T-cell (primary cell): ENCODE measurements around the gene BMP7. TPM values are rescaled to one million over a fixed set of nuclear protein-coding genes. Genes with fewer than 3 reads are reported as not detected.
A peak's percentile ranks its signal among the peaks of the same experiment; 100 is the strongest.
"Not testable (repeated sequence)": the region's sequence is repeated elsewhere in the genome, so short reads cannot be mapped to it uniquely, and the experiment has no call there.

Experiments
- ATAC-seq, 4 experiments: fragments of 200-7000 bp in 3 of 4; fragments of 150-1000 bp in 1 of 4; cut with Tn5 transposase; replicated peaks in 1 of 4; 1 replicate in 3 of 4; 2 replicates in 1 of 4; pipeline ENCODE4 v1.10.0; 2021; ENCODE audit warnings: moderate library complexity in 3 of 4, mild to moderate bottlenecking in 2 of 4, moderate number of reproducible peaks in 1 of 4
- CTCF ChIA-PET, 2 donors: fragments of 300-600 bp; sonication (Branson Sonifier 250); formaldehyde crosslinking; loops; one replicate each; lab custom pipeline; 2022; ENCODE audit warnings: antibody characterized with exemption in 2 of 2; lab: Charles Lee
- POLR2A ChIA-PET, 2 donors: fragments of 300-600 bp; sonication (Branson Sonifier 250); formaldehyde crosslinking; loops; one replicate each; lab custom pipeline; 2022; ENCODE audit warnings: antibody characterized with exemption in 2 of 2; lab: Charles Lee
- DNase-seq, 35 experiments: peaks; one replicate each; pipeline versions ENCODE4 v3.0.0 to v3.0.0-alpha.2; 2013 to 2023
- H3K27ac ChIP-seq: one replicate; pipeline ENCODE4 v1.5.1; 2013; ENCODE audit warnings: low read length
- H3K27me3 ChIP-seq, 2 experiments: replicated peaks in 1 of 2; 1 replicate in 1 of 2; 2 replicates in 1 of 2; pipeline versions ENCODE4 v1.6.1 to v1.7.0; 2013; ENCODE audit warnings: low read length in 1 of 2, mixed read lengths in 1 of 2; ENCODE audit not compliant: control insufficient read depth in 2 of 2, insufficient read depth in 2 of 2; ENCODE audit errors: extremely low read depth in 1 of 2
- H3K36me3 ChIP-seq, 2 donors: 1 replicate in 1 of 2; 2 replicates in 1 of 2; pipeline versions ENCODE4 v1.6.1 to v1.7.0; 2013; ENCODE audit warnings: low read length in 1 of 2; ENCODE audit not compliant: control insufficient read depth in 2 of 2, insufficient read depth in 1 of 2; ENCODE audit errors: extremely low read depth in 1 of 2
- H3K4me1 ChIP-seq, 2 experiments: 1 replicate in 1 of 2; 2 replicates in 1 of 2; pipeline versions ENCODE4 v1.6.1 to v1.7.0; 2013; ENCODE audit warnings: low read length in 2 of 2, mixed read lengths in 1 of 2; ENCODE audit not compliant: insufficient read depth in 2 of 2, control insufficient read depth in 1 of 2; ENCODE audit errors: extremely low read depth in 1 of 2
- H3K4me3 ChIP-seq, 2 donors: 1 replicate in 1 of 2; 2 replicates in 1 of 2; pipeline versions ENCODE4 v1.5.1 to v1.7.0; 2013; ENCODE audit warnings: mild to moderate bottlenecking in 2 of 2, low read length in 1 of 2, moderate library complexity in 1 of 2; ENCODE audit not compliant: control insufficient read depth in 1 of 2; ENCODE audit errors: extremely low read depth in 1 of 2
- H3K9me3 ChIP-seq: 2 replicates; pipeline ENCODE4 v1.7.0; 2013
- H3K27ac Mint-ChIP-seq, 2 donors: one replicate each; pipeline ENCODE4 v1.8.0; 2020 to 2021; ENCODE audit warnings: mild to moderate bottlenecking in 2 of 2, mixed read lengths in 2 of 2
- H3K27me3 Mint-ChIP-seq, 2 donors: one replicate each; pipeline ENCODE4 v1.8.0; 2021 to 2022; ENCODE audit warnings: mixed read lengths in 2 of 2
- H3K36me3 Mint-ChIP-seq: one replicate; pipeline ENCODE4 v1.8.0; 2021; ENCODE audit warnings: mixed read lengths
- H3K4me1 Mint-ChIP-seq, 3 donors: one replicate each; pipeline ENCODE4 v1.8.0; 2020 to 2022; ENCODE audit warnings: mixed read lengths in 3 of 3, mild to moderate bottlenecking in 1 of 3
- H3K4me3 Mint-ChIP-seq, 3 donors: one replicate each; pipeline ENCODE4 v1.8.0; 2020 to 2022; ENCODE audit warnings: mild to moderate bottlenecking in 3 of 3, mixed read lengths in 3 of 3, moderate library complexity in 3 of 3
- H3K9me3 Mint-ChIP-seq, 3 donors: one replicate each; pipeline ENCODE4 v1.8.0; 2020 to 2022; ENCODE audit warnings: mixed read lengths in 3 of 3
- WGBS: methylation state at CpG from one replicate; pipeline ENCODE4 v1.1.5; 2013; ENCODE audit warnings: missing lambda C conversion rate; ENCODE audit not compliant: insufficient coverage; 5-methylcytosine and 5-hydroxymethylcytosine counted together
- total RNA-seq, 35 experiments: library from RNA in 6 of 35; stranded (reverse) in 6 of 35; fragments of 120-200 nt in 1 of 35; gene quantifications; one replicate each; pipeline versions ENCODE4 v1.2.1 to v1.2.4 and lab custom pipeline; 2013 to 2026

BMP7 gene
- total RNA-seq, 5 donors from 2014 or later (not counting 1 experiment from before 2014, with no cell fraction given): not detected

GRCh38 chr20:57269148-57269984 is 2.9 kb upstream of the BMP7 start:
- ChIA-PET POLR2A (no interaction called here), CTCF (no interaction called here)
- DNase-seq (no peak), ATAC-seq (no peak)
- no peak overlapping the region for H3K27ac Mint-ChIP-seq
- H3K36me3 Mint-ChIP-seq: no peaks in the 10 kb centered on the region
- no peaks in the 10 kb centered on the region for H3K9me3 Mint-ChIP-seq
- no peaks in the 10 kb centered on the region for H3K9me3 ChIP-seq
- peaks cover 0 to 3% (median 3%) of the 10 kb centered on the region in 3 donors for H3K4me1 Mint-ChIP-seq
- H3K36me3 ChIP-seq: no peaks in the 10 kb centered on the region
- H3K4me1 ChIP-seq: no peaks in the 10 kb centered on the region
- peaks cover 4 to 69% of the 10 kb centered on the region in 2 experiments for H3K27me3 ChIP-seq
- H3K4me3 ChIP-seq: no peak overlapping the region
- H3K4me3 Mint-ChIP-seq: no peak overlapping the region
- peaks cover 50 to 57% of the 10 kb centered on the region in 2 donors for H3K27me3 Mint-ChIP-seq
- WGBS: no CpG with 5 or more reads among the region's 10 CpGs
- H3K27ac ChIP-seq: no peak overlapping the region

GRCh38 chr20:57268399-57269076 is 2.1 kb upstream of the BMP7 start:
- Mint-ChIP-seq H3K4me1 (peaks cover 0 to 5% (median 3%) of the 10 kb centered on the region in 3 donors), H3K36me3 (no peaks in the 10 kb centered on the region), H3K9me3 (no peaks in the 10 kb centered on the region), H3K27ac (peak overlapping the region in 1 of 2 donors; percentile 3), H3K4me3 (no peak overlapping the region), H3K27me3 (peaks cover 51 to 58% of the 10 kb centered on the region in 2 donors)
- ATAC-seq: no peak
- Histone ChIP-seq H3K4me3 (no peak overlapping the region), H3K36me3 (no peaks in the 10 kb centered on the region), H3K27ac (no peak overlapping the region), H3K4me1 (no peaks in the 10 kb centered on the region), H3K27me3 (peaks cover 4 to 68% of the 10 kb centered on the region in 2 experiments), H3K9me3 (no peaks in the 10 kb centered on the region)
- ChIA-PET POLR2A (no interaction called here), CTCF (no interaction called here)
- 53% methylated on average over 8 of the region's 8 CpGs for WGBS
- DNase-seq: no peak

- CTCF ChIA-PET: no interaction called here
- H3K27me3 Mint-ChIP-seq: peaks cover 55 to 68% of the 10 kb centered on the region in 2 donors
- no peaks in the 10 kb centered on the region for H3K4me1 ChIP-seq
- no peaks in the 10 kb centered on the region for H3K9me3 Mint-ChIP-seq
- H3K4me3 Mint-ChIP-seq: peak overlapping the region in 1 of 3 donors; percentile 16
- 14% methylated on average over 13 of the region's 24 CpGs for WGBS
- ATAC-seq (no peak), DNase-seq (peak in 1 of 35 experiments; percentile 3)
- peaks cover 0 to 5% (median 3%) of the 10 kb centered on the region in 3 donors for H3K4me1 Mint-ChIP-seq
- H3K36me3 Mint-ChIP-seq: no peaks in the 10 kb centered on the region
- POLR2A ChIA-PET: no interaction called here
- H3K36me3 ChIP-seq: no peaks in the 10 kb centered on the region
- peaks cover 4 to 75% of the 10 kb centered on the region in 2 experiments for H3K27me3 ChIP-seq
- no peak overlapping the region for H3K4me3 ChIP-seq
- no peak overlapping the region for H3K27ac ChIP-seq
- H3K27ac Mint-ChIP-seq: peak overlapping the region in 1 of 2 donors; percentile 20
- H3K9me3 ChIP-seq: no peaks in the 10 kb centered on the region
These were observed 849 bp upstream of the BMP7 start for GRCh38 chr20:57267158-57267821.

GRCh38 chr20:57265997-57266290 is 497 bp downstream of the BMP7 start:
- Mint-ChIP-seq H3K9me3 (no peaks in the 10 kb centered on the region), H3K4me1 (peaks cover 0 to 5% (median 3%) of the 10 kb centered on the region in 3 donors), H3K4me3 (no peak overlapping the region), H3K36me3 (no peaks in the 10 kb centered on the region), H3K27ac (no peak overlapping the region), H3K27me3 (peaks cover 56 to 76% of the 10 kb centered on the region in 2 donors)
- no peak overlapping the region for H3K27ac ChIP-seq
- CTCF ChIA-PET: no interaction called here
- POLR2A ChIA-PET: no interaction called here
- peaks cover 11 to 80% of the 10 kb centered on the region in 2 experiments for H3K27me3 ChIP-seq
- DNase-seq (no peak), ATAC-seq (no peak)
- no peaks in the 10 kb centered on the region for H3K9me3 ChIP-seq
- no peak overlapping the region for H3K4me3 ChIP-seq
- no peaks in the 10 kb centered on the region for H3K4me1 ChIP-seq
- WGBS: 7% methylated on average over 39 of the region's 39 CpGs
- H3K36me3 ChIP-seq: no peaks in the 10 kb centered on the region

GRCh38 chr20:57265336-57265996 is 975 bp downstream of the BMP7 start:
- Mint-ChIP-seq H3K4me1 (peaks cover 0 to 5% (median 3%) of the 10 kb centered on the region in 3 donors), H3K9me3 (no peaks in the 10 kb centered on the region), H3K27me3 (peaks cover 56 to 78% of the 10 kb centered on the region in 2 donors), H3K27ac (no peak overlapping the region), H3K4me3 (no peak overlapping the region), H3K36me3 (no peaks in the 10 kb centered on the region)
- ATAC-seq (no peak), DNase-seq (no peak)
- no peaks in the 10 kb centered on the region for H3K4me1 ChIP-seq
- H3K27ac ChIP-seq: no peak overlapping the region
- H3K36me3 ChIP-seq: no peaks in the 10 kb centered on the region
- ChIA-PET POLR2A (no interaction called here), CTCF (no interaction called here)
- H3K4me3 ChIP-seq: no peak overlapping the region
- H3K27me3 ChIP-seq: peaks cover 11 to 81% of the 10 kb centered on the region in 2 experiments
- WGBS: 4% methylated on average over 33 of the region's 53 CpGs
- H3K9me3 ChIP-seq: no peaks in the 10 kb centered on the region

GRCh38 chr20:57264908-57265335 is 1.5 kb downstream of the BMP7 start:
- peaks cover 15 to 82% of the 10 kb centered on the region in 2 experiments for H3K27me3 ChIP-seq
- CTCF ChIA-PET, H3K4me3 ChIP-seq, DNase-seq, H3K27ac ChIP-seq, H3K4me1 Mint-ChIP-seq, POLR2A ChIA-PET, H3K27ac Mint-ChIP-seq, H3K9me3 Mint-ChIP-seq, H3K4me3 Mint-ChIP-seq, ATAC-seq, H3K4me1 ChIP-seq, H3K36me3 Mint-ChIP-seq, H3K36me3 ChIP-seq, H3K9me3 ChIP-seq: not testable (repeated sequence)
- peaks cover 58 to 80% of the 10 kb centered on the region in 2 donors for H3K27me3 Mint-ChIP-seq
- 14% methylated on average over 19 of the region's 29 CpGs for WGBS
